Astrocyte of the spinal cord (primary cell): Measurements from ENCODE around the gene MAGI1.

ENCODE experiments used
- DNase-seq: peaks from one replicate; pipeline ENCODE4 v3.0.0; 2011; ENCODE audit warnings: low read depth, low spot score
- H3K4me3 ChIP-seq: 2 replicates; pipeline ENCODE4 v1.5.1; 2011; ENCODE audit warnings: low read depth, mild to moderate bottlenecking, low read length, moderate library complexity
- CTCF ChIP-seq: IDR thresholded peaks from 2 replicates; pipeline ENCODE4 v1.5.1; 2012; ENCODE audit warnings: low read depth, mild to moderate bottlenecking, low read length, inconsistent platforms
- in situ Hi-C: cut with HindIII; loops from 2 replicates; pipeline ENCODE4 v1.10.0; 2017; ENCODE audit warnings: low sequenced_read_pairs

The MAGI1 gene

GRCh38 chr3:66076861-66077470, 38.2 kb upstream of the MAGI1 start:
- no peak overlapping the region for H3K4me3 ChIP-seq
- no peak for TF ChIP-seq CTCF
- no peak for DNase-seq
- in situ Hi-C loops, result no loop called here

GRCh38 chr3:66075281-66075680, 36.6 kb upstream of the MAGI1 start:
- DNase-seq, result peak; percentile 70
- H3K4me3 ChIP-seq, result no peak overlapping the region
- in situ Hi-C loops, result no loop called here
- TF ChIP-seq CTCF, result no peak

- DNase-seq, result no peak
- H3K4me3 ChIP-seq, result no peak overlapping the region
- in situ Hi-C loops, result no loop called here
- no peak for TF ChIP-seq CTCF
These were observed 34.9 kb upstream of the MAGI1 start for GRCh38 chr3:66073464-66074141.

GRCh38 chr3:66068255-66068654, 29.5 kb upstream of the MAGI1 start:
- no peak for TF ChIP-seq CTCF
- in situ Hi-C loops, result no loop called here
- no peak for DNase-seq
- H3K4me3 ChIP-seq, result no peak overlapping the region

GRCh38 chr3:66066963-66067617, 28.4 kb upstream of the MAGI1 start:
- no peak for DNase-seq
- TF ChIP-seq CTCF, result no peak
- in situ Hi-C loops, result no loop called here

GRCh38 chr3:66055289-66055688, 16.6 kb upstream of the MAGI1 start:
- TF ChIP-seq CTCF, result no peak
- DNase-seq, result no peak
- no peak overlapping the region for H3K4me3 ChIP-seq
- in situ Hi-C loops, result no loop called here

More at GRCh38 chr3:66066963-66067617, 28.4 kb upstream of the MAGI1 start:
- no peak overlapping the region for H3K4me3 ChIP-seq
